SK-N-SH treated with all-trans-retinoic acid at 6 μM for 48 hours (cell line): ENCODE measurements around the gene KRT76.

ENCODE experiments used
- ATAC-seq: fragments of 200-7000 bp; cut with Tn5 transposase; 3 replicates; pipeline ENCODE4 v1.9.1; 2020; ENCODE audit warnings: mild to moderate bottlenecking, moderate library complexity
- ARNTL ChIP-seq: fragments of 450-650 bp; formaldehyde crosslinking; IDR thresholded peaks from 2 replicates; pipeline ENCODE4 v1.5.0; 2020; ENCODE audit warnings: low read depth, mild to moderate bottlenecking, moderate library complexity, borderline replicate concordance
- BACH2 ChIP-seq: fragments of 250-450 bp; sonication (Bioruptor Pico); IDR thresholded peaks from 2 replicates; pipeline ENCODE4 v1.9.0; 2021; ENCODE audit warnings: mild to moderate bottlenecking, borderline replicate concordance
- CREB5 ChIP-seq: fragments of 250-450 bp; sonication (Bioruptor Pico); IDR thresholded peaks from 2 replicates; pipeline ENCODE4 v1.5.1; 2020; ENCODE audit warnings: low read depth, mild to moderate bottlenecking, moderate library complexity
- CSDC2 ChIP-seq: fragments of 250-450 bp; sonication (Bioruptor Pico); IDR thresholded peaks from 2 replicates; pipeline ENCODE4 v1.5.0; 2020; ENCODE audit warnings: mild to moderate bottlenecking, moderate library complexity
- CSRNP3 ChIP-seq: fragments of 250-450 bp; sonication (Bioruptor Pico); IDR thresholded peaks from 2 replicates; pipeline ENCODE4 v1.5.1; 2021; ENCODE audit warnings: mild to moderate bottlenecking, moderate library complexity
- ESRRG ChIP-seq: fragments of 250-450 bp; sonication (Bioruptor Pico); IDR thresholded peaks from 2 replicates; pipeline ENCODE4 v1.6.1; 2021; ENCODE audit warnings: mild to moderate bottlenecking
- GLIS3 ChIP-seq: fragments of 250-450 bp; sonication (Bioruptor Pico); IDR thresholded peaks from 2 replicates; pipeline ENCODE4 v1.5.0; 2020; ENCODE audit warnings: mild to moderate bottlenecking, moderate library complexity
- ISL1 ChIP-seq: fragments of 250-450 bp; sonication (Bioruptor Pico); IDR thresholded peaks from 2 replicates; pipeline ENCODE4 v2.1.2; 2022; ENCODE audit warnings: mild to moderate bottlenecking, moderate library complexity
- OSR1 ChIP-seq: fragments of 250-450 bp; sonication (Bioruptor Pico); IDR thresholded peaks from 2 replicates; pipeline ENCODE4 v1.8.0; 2022; ENCODE audit warnings: moderate library complexity, mild to moderate bottlenecking, inconsistent platforms
- PATZ1 ChIP-seq: fragments of 250-450 bp; sonication (Bioruptor Pico); IDR thresholded peaks from 2 replicates; pipeline ENCODE4 v1.8.0; 2020; ENCODE audit warnings: mild to moderate bottlenecking, moderate library complexity, borderline replicate concordance
- POU6F1 ChIP-seq: fragments of 250-450 bp; sonication (Bioruptor Pico); IDR thresholded peaks from 2 replicates; pipeline ENCODE4 v1.8.0; 2021; ENCODE audit warnings: low read depth, mild to moderate bottlenecking, moderate library complexity, borderline replicate concordance
- PPARA ChIP-seq: fragments of 250-450 bp; sonication (Bioruptor Pico); IDR thresholded peaks from 2 replicates; pipeline ENCODE4 v1.5.0; 2020; ENCODE audit warnings: mild to moderate bottlenecking, borderline replicate concordance
- RARB ChIP-seq: fragments of 250-450 bp; sonication (Bioruptor Pico); IDR thresholded peaks from 2 replicates; pipeline ENCODE4 v1.8.0; 2021; ENCODE audit warnings: mild to moderate bottlenecking, moderate library complexity
- SNAI2 ChIP-seq: fragments of 250-450 bp; sonication (Bioruptor Pico); IDR thresholded peaks from 2 replicates; pipeline ENCODE4 v1.5.0; 2020; ENCODE audit warnings: mild to moderate bottlenecking, moderate library complexity
- TCF4 ChIP-seq: fragments of 250-450 bp; sonication (Bioruptor Pico); IDR thresholded peaks from 2 replicates; pipeline ENCODE4 v1.8.0; 2021; ENCODE audit warnings: mild to moderate bottlenecking, moderate library complexity, borderline replicate concordance
- TOX ChIP-seq: fragments of 250-450 bp; sonication (Bioruptor Pico); IDR thresholded peaks from 2 replicates; pipeline ENCODE4 v1.8.0; 2021; ENCODE audit warnings: mild to moderate bottlenecking, moderate library complexity, borderline replicate concordance
- TSHZ2 ChIP-seq: fragments of 250-450 bp; sonication (Bioruptor Pico); IDR thresholded peaks from 2 replicates; pipeline ENCODE4 v1.5.0; 2020; ENCODE audit warnings: mild to moderate bottlenecking, moderate library complexity
- ZC3H10 ChIP-seq: fragments of 250-450 bp; sonication (Bioruptor Pico); IDR thresholded peaks from 2 replicates; pipeline ENCODE4 v1.5.1; 2021; ENCODE audit warnings: mild to moderate bottlenecking, moderate library complexity
- ZFP3 ChIP-seq: fragments of 250-450 bp; sonication (Bioruptor Pico); IDR thresholded peaks from 2 replicates; pipeline ENCODE4 v1.5.0; 2020; ENCODE audit warnings: mild to moderate bottlenecking, moderate library complexity
- ZFP30 ChIP-seq: fragments of 450-650 bp; formaldehyde crosslinking; IDR thresholded peaks from 2 replicates; pipeline ENCODE4 v1.5.0; 2022; ENCODE audit warnings: mild to moderate bottlenecking, moderate library complexity
- ZNF565 ChIP-seq: fragments of 450-650 bp; formaldehyde crosslinking; conservative IDR thresholded peaks from 2 replicates; pipeline ENCODE4 v1.5.0; 2020; ENCODE audit warnings: low read depth, mild to moderate bottlenecking, moderate library complexity
- ZNF70 ChIP-seq: fragments of 450-650 bp; formaldehyde crosslinking; IDR thresholded peaks from 2 replicates; pipeline ENCODE4 v1.5.0; 2020; ENCODE audit warnings: mild to moderate bottlenecking, moderate library complexity
- ZNF8 ChIP-seq: fragments of 450-650 bp; formaldehyde crosslinking; IDR thresholded peaks from 2 replicates; pipeline ENCODE4 v1.5.0; 2020; ENCODE audit warnings: mild to moderate bottlenecking, moderate library complexity

KRT76 gene

GRCh38 chr12:52778833-52779232 lies 1.7 kb upstream of the KRT76 start:
- ATAC-seq = no peak
- TF ChIP-seq ZNF70 (CRISPR knock-in tag) = no peak
- TF ChIP-seq BACH2 (CRISPR knock-in tag) = no peak
- no peak for TF ChIP-seq OSR1 (CRISPR knock-in tag)
- TF ChIP-seq ZFP30 (CRISPR knock-in tag) = no peak
- no peak for TF ChIP-seq CSDC2 (CRISPR knock-in tag)
- no peak for TF ChIP-seq SNAI2 (CRISPR knock-in tag)
- TF ChIP-seq ARNTL (CRISPR knock-in tag) = no peak
- TF ChIP-seq CREB5 (CRISPR knock-in tag) = no peak
- TF ChIP-seq TSHZ2 (CRISPR knock-in tag) = no peak
- TF ChIP-seq ISL1 (CRISPR knock-in tag) = no peak
- TF ChIP-seq TCF4 (CRISPR knock-in tag) = no peak
- TF ChIP-seq ZFP3 (CRISPR knock-in tag) = no peak
- TF ChIP-seq POU6F1 (CRISPR knock-in tag) = no peak
- TF ChIP-seq GLIS3 (CRISPR knock-in tag) = no peak
- TF ChIP-seq PATZ1 (CRISPR knock-in tag) = no peak
- TF ChIP-seq ZC3H10 = no peak
- TF ChIP-seq ZNF565 (CRISPR knock-in tag) = no peak
- TF ChIP-seq PPARA (CRISPR knock-in tag) = no peak
- TF ChIP-seq TOX (CRISPR knock-in tag) = no peak
- no peak for TF ChIP-seq RARB (CRISPR knock-in tag)
- TF ChIP-seq, all 23 proteins: peak for 0

- TF ChIP-seq ZNF70 (CRISPR knock-in tag) = no peak
- no peak for TF ChIP-seq ZFP30 (CRISPR knock-in tag)
- no peak for TF ChIP-seq GLIS3 (CRISPR knock-in tag)
- no peak for TF ChIP-seq ZNF8 (CRISPR knock-in tag)
- no peak for TF ChIP-seq CSRNP3
- no peak for TF ChIP-seq ISL1 (CRISPR knock-in tag)
- no peak for TF ChIP-seq POU6F1 (CRISPR knock-in tag)
- TF ChIP-seq ESRRG (CRISPR knock-in tag) = no peak
- TF ChIP-seq PATZ1 (CRISPR knock-in tag) = no peak
- no peak for TF ChIP-seq ZFP3 (CRISPR knock-in tag)
- TF ChIP-seq CREB5 (CRISPR knock-in tag) = no peak
- no peak for TF ChIP-seq RARB (CRISPR knock-in tag)
- TF ChIP-seq TOX (CRISPR knock-in tag) = no peak
- TF ChIP-seq ARNTL (CRISPR knock-in tag) = no peak
- no peak for TF ChIP-seq ZC3H10
- no peak for ATAC-seq
These were observed 421 bp upstream of the KRT76 start for GRCh38 chr12:52777566-52777965.
